ENCODE data around the gene ADSS2. TPM values are rescaled to one million over a fixed set of nuclear protein-coding genes. Genes with fewer than 3 reads are reported as not detected.

Gene ADSS2
- total and polyA plus RNA-seq, 2 of the 4 experiments (the other 2 are of a cell fraction) = 14.9 to 30.1 TPM

DNA sequence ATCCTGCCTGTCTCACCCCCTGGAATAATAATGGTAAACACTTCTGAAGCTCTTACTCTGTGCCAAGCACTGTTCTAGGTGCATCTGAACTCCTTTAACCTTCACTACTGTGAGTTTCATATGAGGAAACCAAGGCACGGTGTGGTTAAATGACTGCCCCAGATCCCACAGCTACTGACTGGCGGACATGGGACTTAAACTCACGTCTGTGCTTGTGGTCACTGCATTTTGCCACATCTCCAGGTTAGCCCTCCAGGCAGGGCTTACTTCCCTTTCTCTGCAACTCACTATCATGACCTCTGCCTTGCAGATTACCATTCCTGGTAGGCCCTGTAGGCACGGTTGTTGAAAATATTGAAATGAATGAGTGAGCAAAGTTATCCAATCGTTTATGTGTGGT lies 83.4 kb downstream of the ADSS2 start:
- Histone ChIP-seq H3K4me3 (ENCODE audit: insufficient read depth, low read depth, low read length) (no peak overlapping the region), H2AFZ (replicated peaks; ENCODE audit: low read length, poor library complexity) (no peak overlapping the region), H3K4me2 (ENCODE audit: low read depth, low read length) (no peak overlapping the region), H2AK5ac (ENCODE audit: low read depth, low read length) (0 out of 2 replicates have a peak overlapping the region, but pooled peaks have one; percentile 45), H3K18ac (ENCODE audit: low read depth, low read length) (no peak overlapping the region), H3K27me3 (ENCODE audit: control insufficient read depth, insufficient read depth, low read length) (no peaks in the 10 kb centered on the region), H3K36me3 (ENCODE audit: control insufficient read depth, insufficient read depth, low read length) (no peaks in the 10 kb centered on the region), H3K9ac (ENCODE audit: low read depth, low read length) (no peak overlapping the region), H2BK5ac (ENCODE audit: low read depth, low read length, poor library complexity, severe bottlenecking) (no peak overlapping the region), H3K4me1 (ENCODE audit: control insufficient read depth, insufficient read depth, low read length) (peaks cover 6% of the 10 kb centered on the region), H2BK120ac (ENCODE audit: low read depth, low read length) (no peak overlapping the region), H3K9me3 (ENCODE audit: control insufficient read depth, insufficient read depth, low read length) (no peaks in the 10 kb centered on the region), H4K91ac (ENCODE audit: insufficient read depth, low read depth, low read length) (no peak overlapping the region), H3K79me1 (ENCODE audit: low read depth in 1 of 2, low read length in 2 of 2) (no peaks in the 10 kb centered on the region), H3K23ac (ENCODE audit: low read depth, low read length) (no peak overlapping the region), H4K20me1 (ENCODE audit: insufficient read depth, low read length) (no peaks in the 10 kb centered on the region), H3K27ac (ENCODE audit: insufficient read depth, low read length) (no peak overlapping the region), H2AK9ac (replicated peaks; ENCODE audit: low read depth, low read length, poor library complexity) (peak overlapping the region; percentile 33), H2BK15ac (ENCODE audit: low read depth, low read length) (no peak overlapping the region; the same call in 2 of the 3 replicates), H3K4ac (ENCODE audit: low read depth, low read length) (no peak overlapping the region), H4K5ac (ENCODE audit: low read depth, low read length) (no peak overlapping the region), H4K8ac (ENCODE audit: low read depth in 2 of 2, low read length in 2 of 2) (no peak overlapping the region), H3K9me1 (ENCODE audit: insufficient read depth, low read length) (peaks cover 3% of the 10 kb centered on the region; the same call in 1 of the 2 replicates), H3K56ac (ENCODE audit: extremely low read depth, insufficient read depth, low read length) (no peak overlapping the region), H3K14ac (replicated peaks; ENCODE audit: low read depth, low read length) (no peak overlapping the region), H2BK20ac (ENCODE audit: low read depth, low read length) (no peak overlapping the region)
- no peak for DNase-seq
- BruUV-seq (replicated peaks) = no TSS peak
- ChIA-PET CTCF (no interaction called here), POLR2A (ENCODE audit: unreplicated experiment) (no interaction called here)
- intact Hi-C loops (cut with micrococcal nuclease) (no loop called here), dilution Hi-C loops (cut with HindIII; ENCODE audit: low sequenced_read_pairs, unreplicated experiment) (no loop called here), in situ Hi-C loops (cut with MboI; ENCODE audit: low sequenced_read_pairs) (no loop called here)
- WGBS, 2 experiments (ENCODE audit: extremely low coverage in 2 of 2, insufficient read length in 1 of 2) = 88% methylated on average over 3 of the region's 5 CpGs; no CpG with 5 or more reads in 1 of the 2 experiments
- TF ChIP-seq SMC3 (IDR thresholded peaks at IDR 0.05; ENCODE audit: low read depth, low read length) (no peak), RAD21 (IDR thresholded peaks at IDR 0.05; ENCODE audit: low read length) (no peak), CTCF (conservative IDR thresholded peaks at IDR 0.05; ENCODE audit: low read depth, low read length) (no peak), CHD1 (IDR thresholded peaks at IDR 0.05; ENCODE audit: low read depth, low read length) (no peak), USF2 (IDR thresholded peaks at IDR 0.05; ENCODE audit: low read depth, low read length) (no peak), FOS (IDR thresholded peaks at IDR 0.05; ENCODE audit: low read depth, low read length) (no peak), RCOR1 (IDR thresholded peaks at IDR 0.05; ENCODE audit: insufficient replicate concordance, low read length) (no peak), NFE2L2 (IDR thresholded peaks at IDR 0.05; ENCODE audit: low read depth, low read length) (no peak), CEBPB (IDR thresholded peaks at IDR 0.05; ENCODE audit: low read depth, low read length) (no peak), POLR2A (IDR thresholded peaks at IDR 0.05; ENCODE audit: low read depth, low read length) (no peak), MAFK (IDR thresholded peaks at IDR 0.05; ENCODE audit: low read depth, low read length) (no peak), MXI1 (IDR thresholded peaks at IDR 0.05; ENCODE audit: borderline replicate concordance, low read depth, low read length) (no peak), RFX5 (IDR thresholded peaks at IDR 0.05; ENCODE audit: low read depth, low read length) (no peak), MAZ (IDR thresholded peaks at IDR 0.05; ENCODE audit: borderline replicate concordance, low read depth, low read length) (no peak), BHLHE40 (IDR thresholded peaks at IDR 0.05; ENCODE audit: low read depth, low read length) (no peak)
- TF ChIP-seq, protein P1, sequence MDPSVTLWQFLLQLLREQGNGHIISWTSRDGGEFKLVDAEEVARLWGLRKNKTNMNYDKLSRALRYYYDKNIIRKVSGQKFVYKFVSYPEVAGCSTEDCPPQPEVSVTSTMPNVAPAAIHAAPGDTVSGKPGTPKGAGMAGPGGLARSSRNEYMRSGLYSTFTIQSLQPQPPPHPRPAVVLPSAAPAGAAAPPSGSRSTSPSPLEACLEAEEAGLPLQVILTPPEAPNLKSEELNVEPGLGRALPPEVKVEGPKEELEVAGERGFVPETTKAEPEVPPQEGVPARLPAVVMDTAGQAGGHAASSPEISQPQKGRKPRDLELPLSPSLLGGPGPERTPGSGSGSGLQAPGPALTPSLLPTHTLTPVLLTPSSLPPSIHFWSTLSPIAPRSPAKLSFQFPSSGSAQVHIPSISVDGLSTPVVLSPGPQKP (IDR thresholded peaks at IDR 0.05; ENCODE audit: borderline replicate concordance, low read depth, low read length) = no peak
- no peak for ATAC-seq (ENCODE audit: low read depth)

All from IMR-90 (cell line).